ENCODE results near the gene PHACTR1.

DNA sequence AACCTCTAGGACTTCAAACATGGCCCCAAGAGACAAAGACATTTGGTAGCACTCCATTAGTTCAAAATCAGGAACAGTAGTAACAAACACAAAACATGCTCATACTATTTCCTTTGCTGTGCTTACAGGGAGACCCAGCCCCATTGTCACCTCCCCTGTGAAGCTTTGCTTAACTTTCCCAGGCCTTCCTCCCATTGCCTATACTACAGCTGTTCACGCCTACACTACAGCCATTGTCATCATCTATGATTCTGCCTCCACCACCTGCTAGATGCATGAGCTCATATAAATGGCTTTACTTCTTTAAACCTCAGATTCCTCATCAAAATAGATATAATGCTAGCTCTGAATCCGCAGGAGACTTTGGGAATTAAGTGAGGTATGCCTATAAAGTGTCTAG is 8.7 kb downstream of the PHACTR1 start:
- TF ChIP-seq, protein P1, sequence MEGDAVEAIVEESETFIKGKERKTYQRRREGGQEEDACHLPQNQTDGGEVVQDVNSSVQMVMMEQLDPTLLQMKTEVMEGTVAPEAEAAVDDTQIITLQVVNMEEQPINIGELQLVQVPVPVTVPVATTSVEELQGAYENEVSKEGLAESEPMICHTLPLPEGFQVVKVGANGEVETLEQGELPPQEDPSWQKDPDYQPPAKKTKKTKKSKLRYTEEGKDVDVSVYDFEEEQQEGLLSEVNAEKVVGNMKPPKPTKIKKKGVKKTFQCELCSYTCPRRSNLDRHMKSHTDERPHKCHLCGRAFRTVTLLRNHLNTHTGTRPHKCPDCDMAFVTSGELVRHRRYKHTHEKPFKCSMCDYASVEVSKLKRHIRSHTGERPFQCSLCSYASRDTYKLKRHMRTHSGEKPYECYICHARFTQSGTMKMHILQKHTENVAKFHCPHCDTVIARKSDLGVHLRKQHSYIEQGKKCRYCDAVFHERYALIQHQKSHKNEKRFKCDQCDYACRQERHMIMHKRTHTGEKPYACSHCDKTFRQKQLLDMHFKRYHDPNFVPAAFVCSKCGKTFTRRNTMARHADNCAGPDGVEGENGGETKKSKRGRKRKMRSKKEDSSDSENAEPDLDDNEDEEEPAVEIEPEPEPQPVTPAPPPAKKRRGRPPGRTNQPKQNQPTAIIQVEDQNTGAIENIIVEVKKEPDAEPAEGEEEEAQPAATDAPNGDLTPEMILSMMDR (conservative IDR thresholded peaks at IDR 0.05 in 1 of 2, IDR thresholded peaks at IDR 0.05 in 1 of 2; ENCODE audit: low read depth in 1 of 2, low read length in 2 of 2), result no peak
- TF ChIP-seq EZH2 (IDR thresholded peaks at IDR 0.05; ENCODE audit: low read length, missing control alignments), result no peak

Data from fibroblast of lung (primary cell).